ENCODE data around the gene DLX6.

DNA sequence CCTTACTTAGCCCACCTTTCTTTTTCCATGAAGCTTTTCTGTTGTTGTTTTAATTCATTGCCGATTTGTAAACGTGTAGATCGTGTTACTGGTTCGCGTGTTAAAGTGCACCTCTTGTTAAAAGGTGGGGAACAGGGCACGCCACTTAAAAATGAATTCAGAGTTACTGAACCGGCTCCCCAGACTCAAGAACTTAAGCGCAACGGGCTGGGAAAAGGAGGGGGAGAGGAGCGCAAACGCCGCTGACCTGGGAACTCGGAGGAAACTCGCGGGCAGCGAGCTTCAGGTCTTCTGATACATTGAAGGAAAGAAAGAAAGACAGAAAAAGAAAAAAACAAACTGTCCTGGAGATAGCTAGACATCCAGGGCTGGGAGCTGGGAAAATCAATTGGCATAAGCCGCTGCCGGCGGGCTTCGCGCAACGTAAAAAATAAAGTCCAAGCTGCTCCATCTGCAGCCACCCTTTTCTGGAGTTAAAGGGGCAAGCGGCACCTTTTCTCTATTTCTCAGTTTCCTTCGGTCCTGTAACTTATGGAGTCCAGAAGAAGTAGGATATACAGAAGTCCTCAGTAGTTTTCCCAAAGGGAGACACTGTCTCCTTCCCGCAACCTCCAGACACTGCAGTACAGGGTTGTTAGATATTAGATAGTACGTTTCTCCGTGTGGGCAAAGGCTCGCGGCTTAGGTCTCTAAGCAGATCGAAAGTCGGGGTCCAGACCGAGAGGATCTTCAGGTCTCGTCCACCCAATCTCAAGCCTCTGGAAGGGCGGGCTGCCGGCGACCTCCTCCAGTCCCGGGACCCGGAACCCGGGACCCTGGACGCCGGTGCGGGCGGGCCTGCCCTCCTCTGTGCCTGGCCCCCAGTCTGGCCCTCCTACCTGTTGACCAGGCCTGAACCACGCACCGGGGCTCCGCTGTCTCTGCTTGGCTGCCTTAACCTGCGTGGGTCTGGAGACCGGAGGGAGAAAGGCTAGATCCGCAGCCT lies 1.8 kb upstream of the DLX6 start:
- TF ChIP-seq, protein P1, sequence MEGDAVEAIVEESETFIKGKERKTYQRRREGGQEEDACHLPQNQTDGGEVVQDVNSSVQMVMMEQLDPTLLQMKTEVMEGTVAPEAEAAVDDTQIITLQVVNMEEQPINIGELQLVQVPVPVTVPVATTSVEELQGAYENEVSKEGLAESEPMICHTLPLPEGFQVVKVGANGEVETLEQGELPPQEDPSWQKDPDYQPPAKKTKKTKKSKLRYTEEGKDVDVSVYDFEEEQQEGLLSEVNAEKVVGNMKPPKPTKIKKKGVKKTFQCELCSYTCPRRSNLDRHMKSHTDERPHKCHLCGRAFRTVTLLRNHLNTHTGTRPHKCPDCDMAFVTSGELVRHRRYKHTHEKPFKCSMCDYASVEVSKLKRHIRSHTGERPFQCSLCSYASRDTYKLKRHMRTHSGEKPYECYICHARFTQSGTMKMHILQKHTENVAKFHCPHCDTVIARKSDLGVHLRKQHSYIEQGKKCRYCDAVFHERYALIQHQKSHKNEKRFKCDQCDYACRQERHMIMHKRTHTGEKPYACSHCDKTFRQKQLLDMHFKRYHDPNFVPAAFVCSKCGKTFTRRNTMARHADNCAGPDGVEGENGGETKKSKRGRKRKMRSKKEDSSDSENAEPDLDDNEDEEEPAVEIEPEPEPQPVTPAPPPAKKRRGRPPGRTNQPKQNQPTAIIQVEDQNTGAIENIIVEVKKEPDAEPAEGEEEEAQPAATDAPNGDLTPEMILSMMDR (IDR thresholded peaks at IDR 0.05): no peak
- TF ChIP-seq EP300 (IDR thresholded peaks at IDR 0.05): no peak
